ENCODE results near the gene ZNF646. TPM values are rescaled to one million over a fixed set of nuclear protein-coding genes. Genes with fewer than 3 reads are reported as not detected.

Gene ZNF646
- total RNA-seq, 1 donor from 2014 or later = 18.4 TPM

DNA sequence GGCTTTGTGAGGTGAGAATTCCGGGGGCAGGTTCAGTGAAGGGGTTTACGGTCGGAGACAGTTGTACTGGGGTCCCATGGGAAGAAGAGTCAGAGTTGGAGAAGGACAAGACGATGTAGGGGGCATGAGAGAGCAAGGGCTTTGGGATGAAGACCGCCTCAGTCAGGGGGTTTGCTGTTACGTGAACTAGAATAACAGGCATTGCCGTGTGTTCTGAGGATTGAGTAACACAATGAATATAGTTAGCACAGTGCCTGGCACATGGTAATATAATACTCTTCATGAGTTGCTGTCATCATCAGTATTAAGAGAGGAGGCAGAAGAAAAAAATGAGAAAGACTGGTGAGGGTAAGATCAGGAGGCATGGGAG is 577 bp downstream of the ZNF646 start:
- peaks cover 26% of the 10 kb centered on the region for H3K4me1 Mint-ChIP-seq (ENCODE audit: unreplicated experiment)
- peaks cover 18% of the 10 kb centered on the region for H3K36me3 Mint-ChIP-seq (ENCODE audit: unreplicated experiment)
- no peaks in the 10 kb centered on the region for H3K27me3 Mint-ChIP-seq (ENCODE audit: unreplicated experiment)
- H3K27ac Mint-ChIP-seq (ENCODE audit: unreplicated experiment) = peak overlapping the region; percentile 96
- no peaks in the 10 kb centered on the region for H3K9me3 Mint-ChIP-seq (ENCODE audit: unreplicated experiment)
- TF ChIP-seq, protein P1, sequence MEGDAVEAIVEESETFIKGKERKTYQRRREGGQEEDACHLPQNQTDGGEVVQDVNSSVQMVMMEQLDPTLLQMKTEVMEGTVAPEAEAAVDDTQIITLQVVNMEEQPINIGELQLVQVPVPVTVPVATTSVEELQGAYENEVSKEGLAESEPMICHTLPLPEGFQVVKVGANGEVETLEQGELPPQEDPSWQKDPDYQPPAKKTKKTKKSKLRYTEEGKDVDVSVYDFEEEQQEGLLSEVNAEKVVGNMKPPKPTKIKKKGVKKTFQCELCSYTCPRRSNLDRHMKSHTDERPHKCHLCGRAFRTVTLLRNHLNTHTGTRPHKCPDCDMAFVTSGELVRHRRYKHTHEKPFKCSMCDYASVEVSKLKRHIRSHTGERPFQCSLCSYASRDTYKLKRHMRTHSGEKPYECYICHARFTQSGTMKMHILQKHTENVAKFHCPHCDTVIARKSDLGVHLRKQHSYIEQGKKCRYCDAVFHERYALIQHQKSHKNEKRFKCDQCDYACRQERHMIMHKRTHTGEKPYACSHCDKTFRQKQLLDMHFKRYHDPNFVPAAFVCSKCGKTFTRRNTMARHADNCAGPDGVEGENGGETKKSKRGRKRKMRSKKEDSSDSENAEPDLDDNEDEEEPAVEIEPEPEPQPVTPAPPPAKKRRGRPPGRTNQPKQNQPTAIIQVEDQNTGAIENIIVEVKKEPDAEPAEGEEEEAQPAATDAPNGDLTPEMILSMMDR (IDR thresholded peaks at IDR 0.05) = no peak
- no peak for DNase-seq (ENCODE audit: extremely low spot score, unreplicated experiment)
- H3K4me3 Mint-ChIP-seq (ENCODE audit: unreplicated experiment) = peak overlapping the region; percentile 98

DNA sequence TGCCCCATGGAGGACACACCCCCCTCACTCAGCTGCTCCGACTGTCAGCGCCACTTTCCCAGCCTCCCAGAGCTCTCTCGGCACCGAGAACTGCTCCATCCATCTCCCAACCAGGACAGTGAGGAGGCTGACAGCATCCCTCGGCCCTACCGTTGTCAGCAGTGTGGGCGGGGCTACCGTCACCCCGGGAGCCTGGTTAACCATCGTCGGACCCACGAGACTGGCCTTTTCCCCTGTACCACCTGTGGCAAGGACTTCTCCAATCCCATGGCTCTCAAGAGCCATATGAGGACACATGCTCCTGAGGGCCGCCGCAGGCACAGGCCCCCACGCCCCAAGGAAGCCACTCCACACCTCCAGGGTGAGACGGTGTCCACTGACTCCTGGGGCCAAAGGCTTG is 2.1 kb downstream of the ZNF646 start:
- H3K9me3 Mint-ChIP-seq (ENCODE audit: unreplicated experiment) = no peaks in the 10 kb centered on the region
- peak overlapping the region; percentile 51 for H3K4me3 Mint-ChIP-seq (ENCODE audit: unreplicated experiment)
- no peaks in the 10 kb centered on the region for H3K27me3 Mint-ChIP-seq (ENCODE audit: unreplicated experiment)
- TF ChIP-seq, protein P1 (IDR thresholded peaks at IDR 0.05) = no peak
- peaks cover 27% of the 10 kb centered on the region for H3K4me1 Mint-ChIP-seq (ENCODE audit: unreplicated experiment)
- DNase-seq (ENCODE audit: extremely low spot score, unreplicated experiment) = no peak
- H3K36me3 Mint-ChIP-seq (ENCODE audit: unreplicated experiment) = peaks cover 21% of the 10 kb centered on the region
- H3K27ac Mint-ChIP-seq (ENCODE audit: unreplicated experiment) = no peak overlapping the region

DNA sequence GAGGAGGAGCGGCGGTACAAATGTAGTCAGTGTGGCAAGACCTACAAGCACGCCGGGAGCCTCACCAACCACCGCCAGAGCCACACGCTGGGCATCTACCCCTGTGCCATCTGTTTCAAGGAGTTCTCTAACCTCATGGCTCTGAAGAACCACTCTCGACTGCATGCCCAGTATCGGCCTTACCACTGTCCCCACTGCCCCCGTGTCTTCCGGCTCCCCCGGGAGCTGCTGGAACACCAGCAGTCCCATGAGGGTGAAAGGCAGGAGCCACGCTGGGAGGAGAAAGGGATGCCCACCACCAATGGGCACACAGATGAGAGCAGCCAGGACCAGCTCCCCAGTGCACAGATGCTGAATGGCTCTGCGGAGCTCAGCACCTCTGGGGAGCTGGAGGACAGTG is 2.8 kb downstream of the ZNF646 start:
- H3K4me3 Mint-ChIP-seq (ENCODE audit: unreplicated experiment) = no peak overlapping the region
- H3K4me1 Mint-ChIP-seq (ENCODE audit: unreplicated experiment) = peaks cover 20% of the 10 kb centered on the region
- no peak overlapping the region for H3K27ac Mint-ChIP-seq (ENCODE audit: unreplicated experiment)
- no peaks in the 10 kb centered on the region for H3K27me3 Mint-ChIP-seq (ENCODE audit: unreplicated experiment)
- TF ChIP-seq, protein P1 (IDR thresholded peaks at IDR 0.05) = no peak
- no peaks in the 10 kb centered on the region for H3K9me3 Mint-ChIP-seq (ENCODE audit: unreplicated experiment)
- peaks cover 21% of the 10 kb centered on the region for H3K36me3 Mint-ChIP-seq (ENCODE audit: unreplicated experiment)
- no peak for DNase-seq (ENCODE audit: extremely low spot score, unreplicated experiment)

DNA sequence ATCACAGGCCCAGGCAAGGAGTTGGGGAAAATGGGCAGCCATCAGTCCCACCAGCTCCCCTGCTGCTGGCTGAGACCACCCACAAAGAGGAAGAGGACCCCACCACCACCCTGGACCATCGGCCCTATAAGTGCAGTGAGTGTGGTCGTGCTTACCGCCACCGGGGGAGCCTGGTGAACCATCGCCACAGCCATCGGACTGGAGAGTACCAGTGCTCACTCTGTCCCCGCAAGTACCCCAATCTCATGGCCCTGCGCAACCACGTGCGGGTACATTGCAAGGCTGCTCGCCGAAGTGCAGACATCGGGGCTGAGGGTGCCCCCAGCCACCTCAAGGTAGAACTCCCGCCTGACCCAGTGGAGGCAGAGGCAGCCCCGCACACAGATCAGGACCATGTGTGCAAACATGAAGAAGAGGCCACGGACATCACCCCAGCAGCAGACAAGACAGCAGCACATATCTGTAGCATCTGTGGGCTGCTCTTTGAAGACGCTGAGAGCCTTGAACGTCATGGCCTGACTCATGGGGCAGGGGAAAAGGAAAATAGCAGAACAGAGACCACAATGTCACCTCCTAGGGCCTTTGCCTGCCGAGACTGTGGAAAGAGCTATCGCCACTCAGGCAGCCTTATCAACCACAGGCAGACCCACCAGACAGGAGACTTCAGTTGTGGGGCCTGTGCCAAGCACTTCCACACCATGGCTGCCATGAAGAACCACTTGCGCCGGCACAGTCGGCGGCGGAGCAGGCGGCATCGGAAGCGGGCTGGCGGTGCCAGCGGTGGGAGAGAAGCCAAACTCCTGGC is 3.6 kb downstream of the ZNF646 start:
- peaks cover 12% of the 10 kb centered on the region for H3K4me1 Mint-ChIP-seq (ENCODE audit: unreplicated experiment)
- no peaks in the 10 kb centered on the region for H3K9me3 Mint-ChIP-seq (ENCODE audit: unreplicated experiment)
- no peak for DNase-seq (ENCODE audit: extremely low spot score, unreplicated experiment)
- H3K27ac Mint-ChIP-seq (ENCODE audit: unreplicated experiment) = no peak overlapping the region
- TF ChIP-seq, protein P1 (IDR thresholded peaks at IDR 0.05) = no peak
- H3K36me3 Mint-ChIP-seq (ENCODE audit: unreplicated experiment) = peaks cover 21% of the 10 kb centered on the region
- no peak overlapping the region for H3K4me3 Mint-ChIP-seq (ENCODE audit: unreplicated experiment)
- no peaks in the 10 kb centered on the region for H3K27me3 Mint-ChIP-seq (ENCODE audit: unreplicated experiment)

DNA sequence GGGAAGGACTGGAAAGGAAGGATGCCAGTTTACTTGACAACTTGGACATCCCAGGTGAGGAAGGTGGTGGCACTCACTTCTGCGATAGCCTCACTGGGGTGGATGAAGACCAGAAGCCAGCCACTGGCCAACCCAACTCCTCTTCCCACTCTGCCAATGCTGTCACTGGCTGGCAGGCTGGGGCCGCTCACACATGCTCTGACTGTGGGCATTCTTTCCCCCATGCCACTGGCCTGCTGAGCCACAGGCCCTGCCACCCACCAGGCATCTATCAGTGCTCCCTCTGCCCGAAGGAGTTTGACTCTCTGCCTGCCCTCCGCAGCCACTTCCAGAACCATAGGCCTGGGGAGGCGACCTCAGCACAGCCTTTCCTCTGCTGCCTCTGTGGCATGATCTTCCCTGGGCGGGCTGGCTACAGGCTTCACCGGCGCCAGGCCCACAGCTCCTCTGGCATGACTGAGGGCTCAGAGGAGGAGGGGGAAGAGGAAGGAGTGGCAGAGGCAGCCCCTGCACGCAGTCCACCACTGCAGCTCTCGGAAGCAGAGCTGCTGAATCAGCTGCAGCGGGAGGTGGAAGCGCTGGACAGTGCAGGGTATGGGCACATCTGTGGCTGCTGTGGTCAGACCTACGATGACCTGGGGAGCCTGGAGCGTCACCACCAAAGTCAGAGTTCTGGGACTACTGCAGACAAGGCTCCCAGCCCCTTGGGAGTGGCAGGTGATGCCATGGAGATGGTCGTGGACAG is 4.5 kb downstream of the ZNF646 start:
- Mint-ChIP-seq H3K4me1 (ENCODE audit: unreplicated experiment) (peaks cover 12% of the 10 kb centered on the region), H3K9me3 (ENCODE audit: unreplicated experiment) (no peaks in the 10 kb centered on the region), H3K36me3 (ENCODE audit: unreplicated experiment) (peaks cover 23% of the 10 kb centered on the region), H3K27ac (ENCODE audit: unreplicated experiment) (no peak overlapping the region), H3K27me3 (ENCODE audit: unreplicated experiment) (no peaks in the 10 kb centered on the region), H3K4me3 (ENCODE audit: unreplicated experiment) (no peak overlapping the region)
- TF ChIP-seq, protein P1 (IDR thresholded peaks at IDR 0.05) = no peak
- DNase-seq (ENCODE audit: extremely low spot score, unreplicated experiment) = no peak

Measured in osteocyte (in vitro differentiated cells).